ENCODE measurements around the gene ZNF385A.

- TF ChIP-seq EZH2phosphoT487 (IDR thresholded peaks at IDR 0.05; ENCODE audit: borderline replicate concordance, low read length) (no peak), CTCF (IDR thresholded peaks at IDR 0.05; ENCODE audit: low read depth, low read length, poor library complexity, severe bottlenecking) (peak; percentile 92)
These were observed 15.6 kb downstream of the ZNF385A start for GRCh38 chr12:54368709-54369596.

Measured in DOHH2 (cell line).